ENCODE results near the gene EGR1.

The EGR1 gene

DNA sequence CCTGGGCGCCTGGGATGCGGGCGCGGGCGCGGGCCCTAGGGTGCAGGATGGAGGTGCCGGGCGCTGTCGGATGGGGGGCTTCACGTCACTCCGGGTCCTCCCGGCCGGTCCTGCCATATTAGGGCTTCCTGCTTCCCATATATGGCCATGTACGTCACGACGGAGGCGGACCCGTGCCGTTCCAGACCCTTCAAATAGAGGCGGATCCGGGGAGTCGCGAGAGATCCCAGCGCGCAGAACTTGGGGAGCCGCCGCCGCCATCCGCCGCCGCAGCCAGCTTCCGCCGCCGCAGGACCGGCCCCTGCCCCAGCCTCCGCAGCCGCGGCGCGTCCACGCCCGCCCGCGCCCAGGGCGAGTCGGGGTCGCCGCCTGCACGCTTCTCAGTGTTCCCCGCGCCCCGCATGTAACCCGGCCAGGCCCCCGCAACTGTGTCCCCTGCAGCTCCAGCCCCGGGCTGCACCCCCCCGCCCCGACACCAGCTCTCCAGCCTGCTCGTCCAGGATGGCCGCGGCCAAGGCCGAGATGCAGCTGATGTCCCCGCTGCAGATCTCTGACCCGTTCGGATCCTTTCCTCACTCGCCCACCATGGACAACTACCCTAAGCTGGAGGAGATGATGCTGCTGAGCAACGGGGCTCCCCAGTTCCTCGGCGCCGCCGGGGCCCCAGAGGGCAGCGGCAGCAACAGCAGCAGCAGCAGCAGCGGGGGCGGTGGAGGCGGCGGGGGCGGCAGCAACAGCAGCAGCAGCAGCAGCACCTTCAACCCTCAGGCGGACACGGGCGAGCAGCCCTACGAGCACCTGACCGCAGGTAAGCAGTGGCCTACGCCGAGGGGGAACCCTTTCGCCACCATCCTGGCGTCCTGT lies at the start of gene EGR1:
TSS of gene EGR1 (plus strand) at position 219 of the 864 bp plus-strand sequence. CDS start at position 502, 283 bp downstream.
- in situ Hi-C loops (cut with MboI; ENCODE audit: low pct_unique_long_range_greater_than_20kb, low sequenced_read_pairs), result no loop called here
- DNase-seq, result peak; percentile 96

DNA sequence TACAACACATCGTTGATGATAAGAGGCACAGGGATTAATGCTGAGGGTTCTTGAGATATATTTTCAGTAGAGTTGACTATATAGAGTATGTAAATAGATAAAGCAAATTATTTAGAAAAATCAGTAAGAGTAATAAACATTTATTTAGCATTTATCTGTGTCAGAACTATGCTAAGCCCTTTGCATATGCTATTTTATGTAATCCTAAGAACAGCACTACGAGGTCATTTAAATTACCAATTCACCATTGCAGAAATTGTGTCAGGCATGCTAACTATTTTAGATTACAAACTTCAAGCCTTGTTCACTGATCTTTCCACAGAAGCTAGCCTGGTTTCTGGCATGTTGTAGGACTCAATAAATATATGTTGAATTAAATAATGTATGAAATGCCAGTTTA lies 46.8 kb upstream of the EGR1 start:
- no peak for DNase-seq
- in situ Hi-C loops (cut with MboI; ENCODE audit: low pct_unique_long_range_greater_than_20kb, low sequenced_read_pairs), result no loop called here

DNA sequence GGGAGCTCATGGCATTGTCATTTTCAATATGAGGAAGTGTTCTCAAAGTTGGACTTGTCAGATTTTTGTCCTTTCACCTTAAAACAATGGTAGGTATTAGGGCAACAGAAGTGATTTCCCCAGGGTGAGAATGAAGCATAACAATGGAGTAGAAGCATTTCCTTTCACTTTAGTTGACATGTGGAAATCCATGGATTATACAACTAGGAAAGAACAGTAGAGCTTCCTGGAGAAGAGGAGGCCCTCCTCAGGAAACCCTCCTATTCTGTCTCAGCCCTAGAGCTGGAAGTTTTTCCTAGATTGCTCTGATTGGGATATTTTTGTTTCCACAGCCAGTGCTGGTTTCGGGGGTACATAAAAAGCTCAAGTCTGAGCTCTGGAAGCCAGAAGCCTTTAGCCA lies 40.2 kb upstream of the EGR1 start:
- in situ Hi-C loops (cut with MboI; ENCODE audit: low pct_unique_long_range_greater_than_20kb, low sequenced_read_pairs), result no loop called here
- no peak for DNase-seq

DNA sequence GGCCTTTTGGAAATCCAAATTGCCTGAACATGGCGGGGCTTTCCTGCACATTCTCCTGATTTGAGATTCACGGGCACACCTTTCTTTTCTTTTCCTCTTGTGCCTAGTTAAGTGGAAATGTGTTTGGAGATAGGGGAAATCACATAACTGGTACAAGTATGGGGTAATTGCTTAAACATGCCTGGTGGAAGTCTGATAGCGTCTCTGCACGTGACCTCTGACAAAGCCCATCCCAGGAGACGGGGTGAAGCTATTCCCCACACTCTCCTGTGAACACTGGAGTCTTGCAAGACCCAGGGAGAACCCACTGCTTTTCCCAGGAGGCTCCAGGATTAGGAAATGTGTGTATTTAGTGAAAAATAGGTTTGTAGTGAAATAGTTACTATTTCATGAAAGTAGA lies 29.3 kb upstream of the EGR1 start:
- no peak for DNase-seq
- in situ Hi-C loops (cut with MboI; ENCODE audit: low pct_unique_long_range_greater_than_20kb, low sequenced_read_pairs), result no loop called here

DNA sequence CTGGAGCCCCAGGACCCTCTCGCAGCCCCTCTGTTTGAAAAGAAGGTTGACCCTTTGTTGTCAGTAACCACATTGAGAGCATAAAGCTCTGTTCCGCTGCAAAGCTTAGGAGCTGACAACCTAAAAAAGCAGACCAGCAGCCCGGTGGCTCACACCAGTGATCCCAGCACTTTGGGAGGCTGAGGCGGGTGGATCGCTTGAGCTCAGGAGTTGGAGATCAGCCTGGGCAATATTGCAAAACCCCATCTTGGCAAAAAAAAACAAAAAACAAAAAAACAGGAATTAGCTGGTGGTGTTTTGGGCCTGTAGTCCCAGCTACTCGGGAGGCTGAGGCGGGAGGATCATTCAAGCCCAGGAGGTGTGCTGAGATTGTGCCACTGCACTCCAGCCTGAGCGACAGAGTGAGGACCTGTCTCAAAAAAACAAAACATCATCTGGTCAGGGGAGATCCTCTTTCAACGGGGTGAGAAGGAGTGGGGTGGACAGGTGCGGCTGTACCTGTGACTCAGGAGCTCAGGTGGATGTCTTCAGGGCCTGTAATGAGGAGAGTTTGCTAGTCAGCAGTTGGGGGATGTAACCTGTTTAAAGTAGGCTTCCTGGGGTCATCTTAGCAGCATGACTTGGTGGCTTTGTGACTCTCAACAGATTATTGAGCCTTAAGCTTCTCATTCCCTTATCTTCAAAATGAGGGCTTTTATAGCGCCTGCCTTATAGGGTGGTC lies 27.1 kb upstream of the EGR1 start:
- in situ Hi-C loops (cut with MboI; ENCODE audit: low pct_unique_long_range_greater_than_20kb, low sequenced_read_pairs), result no loop called here
- DNase-seq, result peak; percentile 6

DNA sequence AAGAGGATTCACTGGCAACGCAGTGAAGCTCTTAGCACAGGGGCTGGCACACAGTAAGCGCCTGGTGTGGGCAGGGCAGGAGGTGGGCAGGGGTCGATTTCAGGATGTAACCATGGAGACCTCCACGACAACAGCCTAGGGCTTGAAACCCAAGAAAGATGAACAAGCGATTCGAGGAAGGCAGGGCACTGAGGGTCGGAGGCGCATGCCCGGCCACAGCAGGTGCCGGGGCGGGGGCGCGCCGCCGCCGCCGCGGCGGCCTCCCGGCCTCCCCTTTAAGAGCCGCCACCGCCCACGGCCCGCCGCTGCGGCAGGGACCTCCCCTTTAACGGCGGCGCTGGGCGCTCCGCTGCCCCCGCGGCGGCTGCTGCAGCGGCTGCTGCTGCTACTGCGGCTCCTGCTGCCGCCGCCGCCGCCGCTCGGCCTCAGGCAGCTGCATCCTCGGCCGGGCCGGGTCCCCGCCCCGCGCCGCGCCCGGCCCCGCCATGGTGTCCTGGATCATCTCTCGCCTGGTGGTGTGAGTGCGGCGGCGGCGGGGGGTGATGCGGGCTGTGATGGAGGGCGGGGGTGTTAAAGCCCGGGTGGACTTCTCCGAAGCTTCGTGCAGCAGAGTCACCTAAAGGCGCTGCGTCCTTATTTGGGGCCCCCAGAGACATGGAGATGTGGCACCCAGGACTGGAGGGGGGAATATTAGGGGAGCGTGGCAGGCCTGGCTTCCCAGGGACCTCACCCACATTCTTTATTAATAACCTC lies 26.4 kb upstream of the EGR1 start, which contains the start of gene REEP2:
TSS of gene REEP2 (plus strand) at position 334 of the 753 bp plus-strand sequence. CDS start at position 486, 152 bp downstream.
- in situ Hi-C loops (cut with MboI; ENCODE audit: low pct_unique_long_range_greater_than_20kb, low sequenced_read_pairs), result no loop called here
- DNase-seq, result peak; percentile 60

DNA sequence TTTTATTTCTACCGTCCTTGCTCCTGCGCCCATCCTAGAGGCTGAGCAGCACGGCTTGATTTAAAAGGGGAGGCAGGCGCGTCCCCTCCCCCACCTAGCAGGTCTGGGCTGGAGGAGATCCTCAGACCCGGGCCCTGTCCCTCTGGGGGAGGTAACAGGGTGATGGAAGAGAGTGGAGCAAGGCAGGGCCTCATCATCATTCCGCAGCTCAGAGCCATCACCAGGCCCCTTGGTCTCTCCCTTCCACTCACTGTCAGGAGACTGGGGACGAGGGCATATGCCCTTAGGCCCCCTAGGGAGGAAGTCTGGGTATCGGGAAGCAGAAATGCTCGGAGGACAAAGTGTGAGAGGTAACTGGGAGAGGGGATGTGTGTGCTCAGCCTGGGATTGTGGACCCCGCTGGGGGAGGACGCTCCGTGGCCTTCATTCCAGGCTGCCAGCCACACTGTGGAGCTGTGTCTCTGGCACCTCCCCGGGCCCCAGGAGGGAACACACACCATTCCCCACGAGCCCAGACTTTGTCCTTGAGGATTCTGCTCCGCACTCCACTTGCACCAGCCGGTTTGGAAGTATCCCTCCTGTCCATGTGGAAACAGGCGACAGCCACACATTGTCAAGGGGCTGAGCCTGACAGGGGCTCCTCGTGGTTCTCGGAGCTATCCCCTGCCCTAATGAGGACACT lies 25.7 kb upstream of the EGR1 start:
- no peak for DNase-seq
- in situ Hi-C loops (cut with MboI; ENCODE audit: low pct_unique_long_range_greater_than_20kb, low sequenced_read_pairs), result no loop called here

DNA sequence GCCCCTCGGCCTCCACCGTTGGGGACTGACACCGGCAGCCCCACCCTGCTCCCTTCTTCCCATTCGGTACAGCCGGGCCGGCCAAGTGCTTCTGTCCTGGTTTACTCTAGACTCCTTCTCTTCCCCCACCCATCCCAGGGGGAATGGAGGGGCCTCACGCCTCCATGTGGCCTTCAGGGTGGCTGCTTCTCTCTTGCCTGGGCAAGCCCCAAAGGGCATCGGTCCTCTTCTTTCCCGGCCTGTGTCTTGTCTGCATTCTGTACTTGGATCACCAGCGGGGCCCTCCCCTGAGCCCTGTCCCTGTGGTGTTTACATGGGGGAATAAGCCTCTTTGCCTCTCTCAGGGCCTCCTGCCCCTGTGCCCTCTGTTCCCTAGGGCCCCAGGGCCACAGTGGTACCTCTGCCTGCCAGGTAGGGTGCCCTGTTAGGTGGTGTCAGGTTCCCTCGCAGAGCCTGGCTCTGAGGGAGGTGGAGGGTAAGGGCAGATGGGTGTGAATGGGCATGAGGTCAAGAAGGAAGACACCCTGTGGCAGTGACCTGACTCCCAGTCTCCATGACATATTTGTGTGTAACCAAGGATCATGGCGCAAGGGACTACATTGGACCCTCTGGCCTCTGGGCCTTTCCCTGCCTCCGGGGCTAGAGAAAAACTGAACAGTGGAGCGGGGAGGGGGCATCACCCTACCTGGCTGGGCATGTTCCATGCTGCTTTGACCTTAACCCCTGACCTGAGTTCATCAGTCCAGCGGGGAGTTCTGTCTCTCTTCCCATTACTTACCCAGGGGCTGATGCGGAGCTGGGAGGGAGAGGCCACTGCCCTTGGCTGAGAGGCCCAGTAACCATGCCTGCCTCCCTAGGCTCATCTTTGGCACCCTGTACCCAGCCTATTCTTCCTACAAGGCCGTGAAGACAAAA lies 24.9 kb upstream of the EGR1 start:
- in situ Hi-C loops (cut with MboI; ENCODE audit: low pct_unique_long_range_greater_than_20kb, low sequenced_read_pairs), result no loop called here
- no peak for DNase-seq

DNA sequence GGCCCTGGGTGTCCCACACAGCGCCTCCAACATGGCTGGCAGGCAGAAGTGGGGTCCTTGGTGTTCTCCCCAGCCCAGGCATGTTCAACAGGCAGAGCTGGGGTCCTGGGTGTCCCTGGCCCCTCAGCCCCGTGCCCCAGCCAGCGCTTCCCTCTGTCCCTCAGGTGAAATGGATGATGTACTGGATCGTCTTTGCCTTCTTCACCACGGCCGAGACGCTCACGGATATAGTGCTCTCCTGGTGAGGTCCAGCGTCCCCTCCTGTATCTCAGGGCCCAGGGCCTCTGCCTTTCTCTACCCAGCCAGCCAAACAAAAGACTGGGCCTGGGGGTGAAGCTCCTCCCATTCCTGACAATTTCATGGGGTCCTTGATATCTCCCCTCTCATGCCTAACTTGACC lies 24.1 kb upstream of the EGR1 start:
- in situ Hi-C loops (cut with MboI; ENCODE audit: low pct_unique_long_range_greater_than_20kb, low sequenced_read_pairs), result no loop called here
- DNase-seq, result no peak

DNA sequence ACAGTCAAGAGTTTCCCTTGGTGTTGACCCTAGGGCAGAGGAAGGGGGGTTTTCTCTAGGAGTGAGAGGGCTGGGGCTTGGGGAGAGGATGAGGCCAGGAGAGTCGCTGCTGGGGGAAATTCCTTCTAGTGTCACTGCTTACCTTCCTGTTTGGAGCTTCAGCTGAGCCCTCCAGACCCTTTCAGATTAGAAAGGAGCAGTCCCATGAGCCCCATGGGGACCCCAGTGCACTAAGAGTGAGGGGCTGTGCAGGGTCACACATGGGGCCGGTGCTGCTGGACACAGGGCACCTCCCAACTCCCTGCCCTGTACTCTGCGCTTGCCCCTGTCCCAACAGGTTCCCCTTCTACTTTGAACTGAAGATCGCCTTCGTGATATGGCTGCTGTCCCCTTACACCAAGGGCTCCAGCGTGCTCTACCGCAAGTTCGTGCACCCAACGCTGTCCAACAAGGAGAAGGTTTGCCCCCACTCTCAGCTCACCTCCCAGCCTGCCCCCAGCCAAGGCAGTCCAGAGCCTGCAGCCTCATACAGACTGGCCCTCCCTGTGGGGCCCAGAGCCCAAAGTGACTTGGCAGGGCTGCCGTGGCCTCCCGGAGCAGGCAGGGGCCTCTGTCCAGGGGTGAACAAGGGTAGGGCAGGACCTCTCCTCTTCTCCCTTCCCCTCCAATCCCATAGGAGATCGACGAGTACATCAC lies 21.1 kb upstream of the EGR1 start:
- in situ Hi-C loops (cut with MboI; ENCODE audit: low pct_unique_long_range_greater_than_20kb, low sequenced_read_pairs), result no loop called here
- no peak for DNase-seq

DNA sequence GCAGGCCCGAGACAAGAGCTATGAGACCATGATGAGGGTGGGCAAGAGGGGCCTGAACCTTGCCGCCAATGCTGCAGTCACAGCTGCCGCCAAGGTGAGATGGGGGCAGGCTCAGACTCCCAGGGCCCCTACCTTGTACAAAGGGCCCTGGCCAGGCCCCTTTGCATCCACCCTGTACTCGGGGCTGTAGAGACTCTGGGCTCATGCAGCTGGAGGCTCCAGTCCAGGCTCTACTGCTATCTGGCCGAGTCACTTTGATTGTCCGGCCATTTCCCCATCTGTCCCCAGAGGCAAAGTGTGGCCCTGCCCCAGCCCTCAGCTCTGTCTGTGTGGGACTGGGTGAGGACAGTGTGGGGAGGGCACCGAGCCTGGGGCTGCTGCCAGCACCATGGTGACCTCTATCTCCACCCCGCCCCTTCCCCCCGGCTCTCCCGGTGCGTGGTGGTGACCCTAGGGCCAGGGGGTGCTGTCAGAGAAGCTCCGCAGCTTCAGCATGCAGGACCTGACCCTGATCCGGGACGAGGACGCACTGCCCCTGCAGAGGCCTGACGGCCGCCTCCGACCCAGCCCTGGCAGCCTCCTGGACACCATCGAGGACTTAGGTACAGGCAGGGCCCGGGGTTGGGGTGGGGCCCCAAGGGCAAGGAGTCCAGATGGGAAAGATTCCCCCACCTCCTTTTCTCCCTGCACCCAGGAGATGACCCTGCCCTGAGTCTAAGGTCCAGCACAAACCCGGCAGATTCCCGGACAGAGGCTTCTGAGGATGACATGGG lies 20.3 kb upstream of the EGR1 start:
- no peak for DNase-seq
- in situ Hi-C loops (cut with MboI; ENCODE audit: low pct_unique_long_range_greater_than_20kb, low sequenced_read_pairs), result no loop called here

DNA sequence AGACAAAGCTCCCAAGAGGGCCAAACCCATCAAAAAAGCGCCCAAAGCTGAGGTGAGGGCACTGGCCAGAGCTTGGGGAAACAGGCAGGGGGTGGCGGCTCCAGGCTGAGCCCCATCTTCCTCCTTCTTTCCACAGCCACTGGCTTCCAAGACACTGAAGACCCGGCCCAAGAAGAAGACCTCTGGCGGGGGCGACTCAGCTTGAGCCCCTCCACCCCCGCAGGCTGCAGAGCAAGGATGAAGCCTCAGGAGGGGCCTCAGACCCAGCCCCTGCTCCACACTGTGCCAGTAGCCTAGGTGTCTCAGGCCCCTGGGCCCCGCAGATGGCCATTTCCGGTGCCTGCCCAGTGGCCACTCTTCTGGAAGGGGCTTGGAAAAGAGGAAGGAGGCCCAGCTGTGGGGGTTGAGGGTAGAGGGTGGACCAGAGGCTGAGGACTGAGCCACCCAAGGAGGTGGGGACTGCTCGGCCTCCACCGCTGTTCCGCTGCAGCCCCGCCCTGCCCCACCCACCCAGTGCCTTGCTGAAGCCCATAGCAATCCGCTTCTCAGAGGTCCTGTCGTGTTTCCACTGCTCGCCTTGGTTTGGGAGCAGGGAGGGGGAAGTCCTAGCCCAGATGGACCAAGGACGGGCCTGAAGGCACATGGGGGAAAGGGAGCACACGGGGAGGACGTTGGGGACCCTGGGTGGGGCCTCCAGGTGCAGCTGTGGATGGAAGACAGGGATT lies 19.6 kb upstream of the EGR1 start:
- in situ Hi-C loops (cut with MboI; ENCODE audit: low pct_unique_long_range_greater_than_20kb, low sequenced_read_pairs), result no loop called here
- DNase-seq, result no peak

DNA sequence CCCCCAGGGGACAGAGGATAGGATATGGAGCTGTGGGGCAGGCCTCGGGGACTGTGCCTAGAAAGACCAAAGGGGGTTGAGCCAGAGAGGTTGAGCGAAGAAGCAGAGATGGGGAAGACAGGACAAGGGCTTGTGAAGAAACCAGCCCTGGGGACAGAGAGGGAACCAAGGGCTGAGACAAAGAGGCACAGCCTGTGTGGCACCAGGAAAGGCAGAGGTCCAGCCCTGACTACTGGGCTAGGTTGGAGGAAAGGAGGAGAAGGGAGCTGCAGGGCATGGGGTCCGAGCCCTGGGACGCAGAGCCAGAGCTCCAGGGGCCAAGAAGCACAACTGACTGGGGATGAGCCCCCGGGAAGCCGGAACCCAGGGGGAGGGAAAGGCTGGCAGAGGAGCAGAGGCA lies 17.2 kb upstream of the EGR1 start:
- in situ Hi-C loops (cut with MboI; ENCODE audit: low pct_unique_long_range_greater_than_20kb, low sequenced_read_pairs), result no loop called here
- no peak for DNase-seq

DNA sequence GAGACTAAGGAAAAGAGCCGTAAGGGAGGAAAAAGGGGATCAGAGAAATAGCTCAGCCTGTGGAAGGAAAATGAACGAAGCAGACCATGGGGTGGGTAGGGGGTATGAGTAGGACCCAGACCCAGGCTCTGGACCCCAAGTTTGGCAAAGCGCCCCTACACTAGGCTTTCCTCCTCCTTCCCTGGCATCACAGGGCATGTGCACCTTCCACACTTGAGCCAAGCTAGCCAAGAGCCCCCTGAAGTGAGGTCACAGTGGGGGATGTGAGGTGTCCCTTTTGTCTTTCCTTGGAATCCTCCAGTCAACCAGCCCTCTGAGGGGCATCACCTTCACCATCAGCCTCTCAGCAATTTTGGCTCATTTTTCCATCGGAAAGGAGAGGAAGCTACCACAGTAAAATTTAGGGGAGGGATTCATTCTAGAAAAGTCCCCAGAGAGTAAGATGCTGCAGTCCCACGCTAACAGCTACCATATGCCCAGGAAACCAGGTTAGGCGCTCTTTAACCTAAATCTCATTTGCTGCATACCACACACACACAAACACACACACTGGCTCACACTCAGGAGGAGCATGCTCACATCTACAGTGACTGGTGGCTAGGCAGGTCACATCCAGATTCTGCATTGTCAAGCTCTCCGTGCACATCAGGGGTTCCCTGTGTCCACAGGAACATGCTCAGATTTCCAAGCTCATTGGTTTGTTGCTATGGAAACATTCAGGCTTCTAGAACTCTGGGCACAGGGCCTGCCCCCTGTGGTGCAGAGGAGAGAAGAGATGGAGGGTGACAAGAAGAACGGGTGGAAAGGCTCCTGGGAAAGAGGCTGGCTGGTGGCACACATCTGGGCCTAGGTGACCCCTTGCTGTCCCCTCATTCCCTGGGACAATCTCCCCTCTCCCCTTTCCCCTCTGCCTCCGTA lies 16.5 kb upstream of the EGR1 start:
- in situ Hi-C loops (cut with MboI; ENCODE audit: low pct_unique_long_range_greater_than_20kb, low sequenced_read_pairs), result no loop called here
- no peak for DNase-seq

DNA sequence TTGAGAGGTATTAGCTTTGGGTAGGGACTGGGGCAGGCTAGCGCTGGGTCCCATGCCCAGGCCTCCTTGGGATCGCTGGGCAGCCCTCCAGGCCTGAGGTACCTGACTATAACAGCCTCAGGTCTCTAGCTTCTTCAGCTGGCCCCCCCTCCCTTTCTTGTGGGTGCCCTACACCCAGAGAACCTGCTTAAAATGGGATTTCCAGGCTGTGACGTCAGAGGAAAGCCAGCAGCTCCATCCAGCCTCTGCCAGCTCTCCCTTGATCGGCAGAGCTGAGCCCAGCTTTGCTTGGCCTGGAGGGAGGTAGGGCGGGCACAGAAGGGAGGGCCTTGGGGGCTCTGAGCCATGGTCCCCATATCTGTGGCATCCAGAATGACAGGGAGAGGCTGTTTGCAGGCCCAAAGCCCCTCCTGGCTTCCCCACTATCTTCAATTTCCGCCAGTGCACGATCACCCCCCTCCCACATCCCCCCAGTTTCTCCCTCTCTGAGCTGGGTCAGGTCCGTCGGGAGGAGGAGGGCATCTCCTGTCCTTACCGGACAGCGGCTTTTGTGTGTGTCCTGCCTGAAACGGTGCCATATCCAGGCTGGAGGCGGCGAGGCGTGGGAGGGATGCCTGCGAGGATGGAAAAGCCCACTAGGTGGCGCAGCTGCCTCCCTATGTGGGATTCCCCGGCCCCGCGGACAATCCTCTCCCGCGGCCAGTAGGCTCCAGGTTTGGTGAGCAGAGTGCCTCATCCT lies 15.6 kb upstream of the EGR1 start:
- DNase-seq, result peak; percentile 91
- in situ Hi-C loops (cut with MboI; ENCODE audit: low pct_unique_long_range_greater_than_20kb, low sequenced_read_pairs), result no loop called here

Data from KBM-7 (cell line).